Measurements from ENCODE around the gene COL5A1.
"Not testable (repeated sequence)": the region's sequence is repeated elsewhere in the genome, so short reads cannot be mapped to it uniquely, and the experiment has no call there.

Gene COL5A1

DNA sequence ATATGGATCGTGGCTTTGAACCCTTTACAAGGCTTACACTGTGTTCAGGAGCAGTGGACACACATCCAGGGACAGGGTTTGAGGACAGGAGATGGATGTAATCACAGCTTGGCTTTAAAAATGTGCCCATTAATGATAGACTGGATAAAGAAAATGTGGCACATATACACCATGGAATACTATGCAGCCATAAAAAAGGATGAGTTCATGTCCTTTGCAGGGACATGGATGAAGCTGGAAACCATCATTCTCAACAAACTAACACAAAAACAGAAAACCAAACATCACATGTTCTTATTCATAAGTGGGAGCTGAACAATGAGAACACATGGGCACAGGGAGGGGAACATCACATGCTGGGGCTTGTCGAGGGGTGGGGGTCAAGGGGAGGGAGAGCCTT lies 215.8 kb downstream of the COL5A1 start:
- not testable (repeated sequence) for H3K4me2 ChIP-seq (ENCODE audit: low read length); H3K56ac ChIP-seq (ENCODE audit: low read length); H3K4me3 ChIP-seq (ENCODE audit: low read length); H3K9ac ChIP-seq (ENCODE audit: low read length); H2BK15ac ChIP-seq (replicated peaks; ENCODE audit: low read depth); H3K27me3 ChIP-seq (ENCODE audit: insufficient read depth, low read length, poor library complexity); DNase-seq; H3K79me2 ChIP-seq (ENCODE audit: control insufficient read depth, insufficient read depth, low read length); H4K8ac ChIP-seq (ENCODE audit: low read depth, low read length); H3K27ac ChIP-seq (ENCODE audit: low read depth, low read length); H2AK5ac ChIP-seq (ENCODE audit: low read length); H3K4me1 ChIP-seq (ENCODE audit: control insufficient read depth, low read depth, low read length); H2BK120ac ChIP-seq (ENCODE audit: low read depth, low read length); H3K36me3 ChIP-seq (ENCODE audit: control insufficient read depth, insufficient read depth, low read length); H2BK5ac ChIP-seq (ENCODE audit: low read length); H4K5ac ChIP-seq (ENCODE audit: low read length); H3K18ac ChIP-seq (ENCODE audit: low read length); H3K23ac ChIP-seq (ENCODE audit: low read length); H3K79me1 ChIP-seq (ENCODE audit: low read length); H3K4ac ChIP-seq (ENCODE audit: low read depth, low read length)
- no CpG with 5 or more reads among the region's 2 CpGs for whole genome bisulfite sequencing (ENCODE audit: extremely low coverage, insufficient coverage, low lambda C conversion rate)

DNA sequence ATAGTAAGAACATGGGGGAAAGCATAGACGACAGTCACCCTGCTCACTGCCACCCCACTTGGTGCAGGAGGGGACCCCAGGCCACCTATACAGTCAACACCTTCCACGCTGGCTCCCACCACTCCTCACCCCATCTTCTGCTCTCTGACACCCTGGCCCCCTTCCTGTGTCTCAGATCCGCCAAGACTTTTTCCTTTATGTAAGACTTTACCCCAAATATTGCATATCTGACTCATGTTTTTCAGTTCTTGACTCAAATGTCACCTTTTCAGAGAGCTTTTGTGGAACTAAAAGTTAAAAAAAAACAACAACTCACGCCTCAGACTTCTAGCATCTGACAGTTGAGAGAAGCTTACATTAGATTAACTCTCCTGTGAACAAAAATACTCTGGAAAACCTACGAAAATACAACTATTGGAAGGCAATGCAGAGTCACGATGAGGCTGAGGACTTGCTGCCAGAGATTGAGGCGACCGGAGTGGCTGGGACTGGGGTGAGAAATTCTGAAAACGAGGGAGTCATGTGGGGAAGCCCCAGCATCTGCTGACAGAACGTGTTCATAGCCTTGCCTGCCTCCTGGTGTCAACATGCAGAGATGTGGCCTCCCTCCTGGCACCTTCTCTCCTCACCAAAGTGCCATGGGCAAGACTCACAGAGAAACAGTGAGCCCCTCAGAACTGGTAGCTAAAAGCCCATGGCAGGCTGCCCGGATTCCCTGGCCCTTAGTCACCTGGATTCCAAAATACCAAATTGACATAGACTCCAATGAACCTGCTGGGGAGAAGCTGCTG lies 216.6 kb downstream of the COL5A1 start:
- no peak for DNase-seq
- H2BK15ac ChIP-seq (replicated peaks; ENCODE audit: low read depth), result no peak overlapping the region
- WGBS (ENCODE audit: extremely low coverage, insufficient coverage, low lambda C conversion rate), result no CpG with 5 or more reads among the region's 11 CpGs

DNA sequence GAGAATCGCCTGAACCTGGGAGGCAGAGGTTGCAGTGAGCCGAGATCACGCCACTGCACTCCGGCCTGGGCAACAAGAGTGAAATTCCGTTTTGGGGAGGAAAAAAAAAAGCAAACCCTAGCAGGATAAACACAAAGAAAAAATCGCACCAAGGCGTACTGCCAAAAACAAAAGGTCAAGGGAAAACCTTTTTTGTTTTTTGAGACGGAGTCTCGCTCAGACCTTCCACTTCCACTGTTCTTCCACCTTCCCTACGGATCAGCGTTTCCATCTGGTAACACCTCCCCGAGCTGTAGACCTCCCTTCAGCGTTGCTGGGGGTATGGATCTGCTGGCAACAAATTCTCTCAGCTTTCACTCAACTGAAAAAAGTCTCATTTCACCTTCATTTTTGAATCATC lies 218.9 kb downstream of the COL5A1 start:
- H2BK5ac ChIP-seq (ENCODE audit: low read length), result no peak overlapping the region
- H2AK5ac ChIP-seq (ENCODE audit: low read length), result no peak overlapping the region
- no peak overlapping the region for H4K5ac ChIP-seq (ENCODE audit: low read length)
- no peak overlapping the region for H3K27ac ChIP-seq (ENCODE audit: low read depth, low read length)
- H3K79me1 ChIP-seq (ENCODE audit: low read length), result no peaks in the 10 kb centered on the region
- no peaks in the 10 kb centered on the region for H3K27me3 ChIP-seq (ENCODE audit: insufficient read depth, low read length, poor library complexity)
- H3K4me3 ChIP-seq (ENCODE audit: low read length), result no peak overlapping the region
- H3K4me2 ChIP-seq (ENCODE audit: low read length), result no peak overlapping the region
- no peaks in the 10 kb centered on the region for H3K4me1 ChIP-seq (ENCODE audit: control insufficient read depth, low read depth, low read length)
- H3K56ac ChIP-seq (ENCODE audit: low read length), result no peak overlapping the region
- H3K18ac ChIP-seq (ENCODE audit: low read length), result no peak overlapping the region
- no peak overlapping the region for H4K8ac ChIP-seq (ENCODE audit: low read depth, low read length)
- H3K23ac ChIP-seq (ENCODE audit: low read length), result no peak overlapping the region
- no peak overlapping the region for H3K9ac ChIP-seq (ENCODE audit: low read length)
- no peaks in the 10 kb centered on the region for H3K36me3 ChIP-seq (ENCODE audit: control insufficient read depth, insufficient read depth, low read length)
- WGBS (ENCODE audit: extremely low coverage, insufficient coverage, low lambda C conversion rate), result no CpG with 5 or more reads among the region's 13 CpGs
- H3K4ac ChIP-seq (ENCODE audit: low read depth, low read length), result no peak overlapping the region
- no peak overlapping the region for H2BK15ac ChIP-seq (replicated peaks; ENCODE audit: low read depth)
- DNase-seq, result no peak
- H2BK120ac ChIP-seq (ENCODE audit: low read depth, low read length), result no peak overlapping the region
- no peaks in the 10 kb centered on the region for H3K79me2 ChIP-seq (ENCODE audit: control insufficient read depth, insufficient read depth, low read length)

More for the DNA sequence above, 216.6 kb downstream of the COL5A1 start:
- Histone ChIP-seq H3K23ac (ENCODE audit: low read length) (no peak overlapping the region), H4K5ac (ENCODE audit: low read length) (no peak overlapping the region), H3K4me1 (ENCODE audit: control insufficient read depth, low read depth, low read length) (no peaks in the 10 kb centered on the region), H3K9ac (ENCODE audit: low read length) (no peak overlapping the region), H2AK5ac (ENCODE audit: low read length) (no peak overlapping the region), H2BK5ac (ENCODE audit: low read length) (no peak overlapping the region), H3K4me3 (ENCODE audit: low read length) (no peak overlapping the region), H2BK120ac (ENCODE audit: low read depth, low read length) (no peak overlapping the region), H4K8ac (ENCODE audit: low read depth, low read length) (no peak overlapping the region), H3K18ac (ENCODE audit: low read length) (no peak overlapping the region), H3K27me3 (ENCODE audit: insufficient read depth, low read length, poor library complexity) (no peaks in the 10 kb centered on the region), H3K36me3 (ENCODE audit: control insufficient read depth, insufficient read depth, low read length) (no peaks in the 10 kb centered on the region), H3K56ac (ENCODE audit: low read length) (no peak overlapping the region), H3K4me2 (ENCODE audit: low read length) (no peak overlapping the region), H3K79me2 (ENCODE audit: control insufficient read depth, insufficient read depth, low read length) (no peaks in the 10 kb centered on the region), H3K4ac (ENCODE audit: low read depth, low read length) (no peak overlapping the region), H3K79me1 (ENCODE audit: low read length) (no peaks in the 10 kb centered on the region), H3K27ac (ENCODE audit: low read depth, low read length) (no peak overlapping the region)

DNA sequence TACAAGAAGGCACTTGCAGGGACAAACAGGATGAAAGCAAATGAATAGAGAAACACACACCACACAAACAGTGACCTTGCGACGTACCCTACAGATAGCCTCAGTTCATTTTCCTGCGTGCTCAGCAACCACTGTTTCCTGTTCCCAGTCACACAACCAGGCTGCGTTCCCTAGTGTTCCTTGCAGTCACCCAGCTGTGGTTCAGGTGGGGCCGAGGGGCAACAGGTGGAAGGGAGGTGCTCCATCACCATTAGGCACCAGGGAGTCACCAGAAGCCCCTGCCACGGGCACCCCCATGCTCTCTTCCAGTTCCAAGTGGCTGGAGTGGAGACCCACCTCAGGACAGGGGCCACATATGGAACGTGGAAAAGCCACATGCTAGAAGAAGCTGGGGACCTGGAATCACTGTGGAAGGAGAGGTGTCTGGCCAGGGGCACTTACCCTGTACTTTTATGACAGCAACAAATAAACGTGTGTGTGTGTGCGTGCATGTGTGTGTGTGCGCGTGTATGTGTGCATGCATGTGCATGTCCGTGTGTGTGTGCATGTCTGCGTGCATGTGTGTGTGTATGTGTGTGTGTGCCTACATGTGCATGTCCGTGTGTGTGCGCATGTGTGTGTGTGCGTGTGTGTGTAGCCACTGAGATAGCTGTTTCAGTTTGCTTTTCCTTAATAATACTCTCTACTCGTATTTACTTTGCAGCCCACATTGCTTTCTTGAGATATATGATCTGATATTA lies 220.2 kb downstream of the COL5A1 start:
- H4K5ac ChIP-seq (ENCODE audit: low read length), result no peak overlapping the region
- H3K56ac ChIP-seq (ENCODE audit: low read length), result no peak overlapping the region

DNA sequence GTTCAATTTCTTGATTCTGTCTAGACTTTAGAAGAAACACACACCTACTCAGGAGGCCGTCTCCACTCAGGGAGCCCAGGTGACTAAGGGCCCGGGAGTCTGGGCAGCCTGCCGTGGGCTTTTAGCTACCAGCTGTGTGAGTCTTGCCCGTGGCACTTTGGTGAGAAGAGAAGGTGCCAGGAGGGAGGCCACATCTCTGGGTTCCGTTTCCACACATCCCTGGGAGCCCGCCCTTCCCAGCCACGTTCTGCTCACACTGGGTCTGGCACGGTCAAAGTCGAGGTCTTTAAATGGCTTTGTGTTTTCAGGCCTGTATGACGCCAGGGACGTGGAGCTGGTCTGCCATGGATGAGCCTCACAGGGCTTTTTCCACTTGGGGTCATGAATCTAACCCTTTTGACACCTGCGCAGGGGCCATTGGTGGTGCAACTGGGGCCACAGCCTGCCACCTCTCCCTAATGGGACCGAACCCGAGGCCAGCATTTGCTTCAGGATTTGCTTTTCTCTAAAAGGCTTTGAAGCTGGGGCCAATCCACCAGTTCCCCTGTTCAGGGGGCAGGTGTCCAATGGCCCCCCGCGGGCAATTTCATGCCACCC lies 221.8 kb downstream of the COL5A1 start:
- H3K79me2 ChIP-seq (ENCODE audit: control insufficient read depth, insufficient read depth, low read length), result no peaks in the 10 kb centered on the region
- DNase-seq, result no peak
- H3K27me3 ChIP-seq (ENCODE audit: insufficient read depth, low read length, poor library complexity), result no peaks in the 10 kb centered on the region
- H3K18ac ChIP-seq (ENCODE audit: low read length), result no peak overlapping the region
- no peak overlapping the region for H3K4me3 ChIP-seq (ENCODE audit: low read length)
- H4K5ac ChIP-seq (ENCODE audit: low read length), result no peak overlapping the region
- no peak overlapping the region for H3K9ac ChIP-seq (ENCODE audit: low read length)
- H2AK5ac ChIP-seq (ENCODE audit: low read length), result no peak overlapping the region
- no peak overlapping the region for H4K8ac ChIP-seq (ENCODE audit: low read depth, low read length)
- H3K27ac ChIP-seq (ENCODE audit: low read depth, low read length), result no peak overlapping the region
- H3K4me1 ChIP-seq (ENCODE audit: control insufficient read depth, low read depth, low read length), result no peaks in the 10 kb centered on the region
- H3K4me2 ChIP-seq (ENCODE audit: low read length), result no peak overlapping the region
- no peaks in the 10 kb centered on the region for H3K36me3 ChIP-seq (ENCODE audit: control insufficient read depth, insufficient read depth, low read length)
- H3K56ac ChIP-seq (ENCODE audit: low read length), result no peak overlapping the region
- H2BK15ac ChIP-seq (replicated peaks; ENCODE audit: low read depth), result no peak overlapping the region
- H3K79me1 ChIP-seq (ENCODE audit: low read length), result no peaks in the 10 kb centered on the region
- no peak overlapping the region for H3K4ac ChIP-seq (ENCODE audit: low read depth, low read length)
- no peak overlapping the region for H2BK5ac ChIP-seq (ENCODE audit: low read length)
- no peak overlapping the region for H2BK120ac ChIP-seq (ENCODE audit: low read depth, low read length)
- WGBS (ENCODE audit: extremely low coverage, insufficient coverage, low lambda C conversion rate), result no CpG with 5 or more reads among the region's 16 CpGs
- H3K23ac ChIP-seq (ENCODE audit: low read length), result no peak overlapping the region

More for the DNA sequence above, 220.2 kb downstream of the COL5A1 start:
- WGBS (ENCODE audit: extremely low coverage, insufficient coverage, low lambda C conversion rate), result no CpG with 5 or more reads among the region's 17 CpGs
- Histone ChIP-seq H3K27me3 (ENCODE audit: insufficient read depth, low read length, poor library complexity) (no peaks in the 10 kb centered on the region), H3K27ac (ENCODE audit: low read depth, low read length) (no peak overlapping the region), H2BK120ac (ENCODE audit: low read depth, low read length) (no peak overlapping the region), H3K4me2 (ENCODE audit: low read length) (no peak overlapping the region), H3K23ac (ENCODE audit: low read length) (no peak overlapping the region), H3K4me1 (ENCODE audit: control insufficient read depth, low read depth, low read length) (no peaks in the 10 kb centered on the region), H4K8ac (ENCODE audit: low read depth, low read length) (no peak overlapping the region), H3K79me2 (ENCODE audit: control insufficient read depth, insufficient read depth, low read length) (no peaks in the 10 kb centered on the region), H3K4me3 (ENCODE audit: low read length) (no peak overlapping the region), H3K9ac (ENCODE audit: low read length) (no peak overlapping the region), H3K79me1 (ENCODE audit: low read length) (no peaks in the 10 kb centered on the region), H3K4ac (ENCODE audit: low read depth, low read length) (no peak overlapping the region), H3K18ac (ENCODE audit: low read length) (no peak overlapping the region), H3K36me3 (ENCODE audit: control insufficient read depth, insufficient read depth, low read length) (no peaks in the 10 kb centered on the region), H2BK15ac (replicated peaks; ENCODE audit: low read depth) (no peak overlapping the region), H2BK5ac (ENCODE audit: low read length) (no peak overlapping the region), H2AK5ac (ENCODE audit: low read length) (no peak overlapping the region)
- DNase-seq, result no peak
